ENCODE results near the gene MRPS14. TPM values are rescaled to one million over a fixed set of nuclear protein-coding genes. Genes with fewer than 3 reads are reported as not detected.

MRPS14 gene
- total RNA-seq, 4 donors from 2014 or later, result 6.4 to 16.5 (median 12.8) TPM

GRCh38 chr1:174988986-174989385 is 34.2 kb downstream of the MRPS14 start:
- 87 to 93% methylated on average over 3 of the region's 3 CpGs for WGBS, 2 donors
- intact Hi-C loops (cut with DNase I; ENCODE audit: low total_unique reads), result loop anchor here (10.0 kb wide), 1 partner anchor 224 kb away; no protein-coding TSS in a partner anchor
- H3K4me3 ChIP-seq (ENCODE audit: low read depth, poor library complexity, severe bottlenecking), result no peak overlapping the region
- TF ChIP-seq CTCF (IDR thresholded peaks at IDR 0.05) (no peak), POLR2A (IDR thresholded peaks at IDR 0.05) (no peak)
- DNase-seq (ENCODE audit: low spot score in 2 of 2), result no peak

DNA sequence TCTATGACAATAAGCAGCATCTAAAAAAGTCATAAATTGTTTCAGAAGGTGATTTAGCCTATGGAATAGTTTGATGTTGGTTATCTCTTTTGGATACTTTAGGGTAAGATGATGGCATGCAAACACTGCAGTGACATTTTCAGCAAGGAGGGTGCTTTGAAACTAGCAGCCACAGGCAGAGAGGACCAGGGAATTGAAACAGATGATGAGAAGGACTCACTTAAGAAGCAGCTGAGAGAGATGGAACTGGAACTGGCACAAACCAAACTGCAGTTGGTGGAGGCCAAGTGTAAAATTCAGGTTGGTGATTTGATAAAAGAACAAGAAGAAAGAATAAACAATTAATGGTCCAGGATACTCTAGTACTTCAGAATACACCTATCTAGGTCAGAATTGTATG is 34.7 kb downstream of the MRPS14 start:
- no peak for TF ChIP-seq CTCF (IDR thresholded peaks at IDR 0.05)
- no peak for TF ChIP-seq POLR2A (IDR thresholded peaks at IDR 0.05)
- intact Hi-C loops (cut with DNase I; ENCODE audit: low total_unique reads), result loop anchor here (10.0 kb wide), 1 partner anchor 224 kb away; no protein-coding TSS in a partner anchor
- H3K4me3 ChIP-seq (ENCODE audit: low read depth, poor library complexity, severe bottlenecking), result no peak overlapping the region
- DNase-seq (ENCODE audit: low spot score in 2 of 2), result no peak

GRCh38 chr1:174984952-174985351 is 38.3 kb downstream of the MRPS14 start:
- no peak for TF ChIP-seq CTCF (IDR thresholded peaks at IDR 0.05)
- no peak for TF ChIP-seq POLR2A (IDR thresholded peaks at IDR 0.05)
- no peak for DNase-seq (ENCODE audit: low spot score in 2 of 2)
- 95% methylated on average over 4 of the region's 4 CpGs for WGBS, 2 donors
- H3K4me3 ChIP-seq (ENCODE audit: low read depth, poor library complexity, severe bottlenecking), result no peak overlapping the region
- intact Hi-C loops (cut with DNase I; ENCODE audit: low total_unique reads), result loop anchor here (10.0 kb wide), 1 partner anchor 220 kb away; no protein-coding TSS in a partner anchor

- DNase-seq (ENCODE audit: low spot score in 2 of 2), result no peak
- no peak overlapping the region for H3K4me3 ChIP-seq (ENCODE audit: low read depth, poor library complexity, severe bottlenecking)
- no peak for TF ChIP-seq CTCF (IDR thresholded peaks at IDR 0.05)
- TF ChIP-seq POLR2A (IDR thresholded peaks at IDR 0.05), result no peak
- intact Hi-C loops (cut with DNase I; ENCODE audit: low total_unique reads), result loop anchor here (10.0 kb wide), 1 partner anchor 218 kb away; no protein-coding TSS in a partner anchor
These were observed 40.1 kb downstream of the MRPS14 start for GRCh38 chr1:174982971-174983689.

DNA sequence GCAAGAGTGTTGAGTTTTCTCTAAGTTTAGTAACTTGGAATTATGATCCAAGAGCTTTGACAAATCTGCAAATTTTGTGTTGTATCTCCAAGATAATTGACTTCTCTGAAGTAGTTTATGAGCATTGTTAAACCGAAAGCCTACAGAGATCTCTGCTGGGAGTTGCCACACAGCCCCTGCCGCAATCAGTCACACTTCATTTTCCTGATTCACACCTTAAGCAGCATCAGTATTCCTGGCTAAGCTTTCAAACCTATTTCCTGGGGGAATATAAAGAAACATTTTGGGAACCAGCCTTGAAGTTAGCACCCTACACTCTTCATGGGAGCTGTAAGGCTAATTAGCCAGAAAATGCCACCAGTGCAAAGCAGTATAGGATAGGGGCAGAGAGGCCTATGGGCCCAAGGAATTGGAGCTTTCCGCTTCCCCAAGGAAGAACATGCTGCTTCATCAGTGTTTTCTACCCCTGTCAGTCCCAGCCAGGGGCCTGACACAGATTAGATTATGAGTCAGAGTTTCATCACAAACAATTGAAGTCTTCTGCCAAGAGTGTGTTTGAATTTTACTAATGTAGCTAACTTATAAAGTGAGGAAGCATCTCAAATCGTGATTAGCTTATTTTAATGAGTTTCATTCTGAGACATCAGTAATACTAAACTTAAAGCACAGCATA is 46.7 kb downstream of the MRPS14 start:
- intact Hi-C loops (cut with DNase I; ENCODE audit: low total_unique reads), result no loop called here
- WGBS, 2 donors, result 31 to 39% methylated on average over 4 of the region's 4 CpGs
- TF ChIP-seq POLR2A (IDR thresholded peaks at IDR 0.05) (no peak), CTCF (IDR thresholded peaks at IDR 0.05) (no peak)
- no peak overlapping the region for H3K4me3 ChIP-seq (ENCODE audit: low read depth, poor library complexity, severe bottlenecking)
- DNase-seq (ENCODE audit: low spot score in 2 of 2), result no peak
